ENCODE data around the gene KIF12. TPM values are rescaled to one million over a fixed set of nuclear protein-coding genes. Genes with fewer than 3 reads are reported as not detected.

Gene KIF12
- total RNA-seq, 1 donor from 2014 or later: 15.8 TPM

- no peaks in the 10 kb centered on the region for H3K27me3 ChIP-seq (ENCODE audit: control insufficient read depth, insufficient read depth, low read length)
- no peak overlapping the region for H3K4me3 ChIP-seq (ENCODE audit: low read depth, low read length)
- H3K36me3 ChIP-seq (ENCODE audit: control insufficient read depth, insufficient read depth, low read length): no peaks in the 10 kb centered on the region
- TF ChIP-seq CTCF (IDR thresholded peaks at IDR 0.05; ENCODE audit: insufficient read depth, low read length, poor library complexity, severe bottlenecking): no peak
- no peak for DNase-seq (ENCODE audit: low read depth)
Observed at GRCh38 chr9:114055894-114056293, 43.2 kb downstream of the KIF12 start.

GRCh38 chr9:114055061-114055460 lies 44.0 kb downstream of the KIF12 start:
- no peak overlapping the region for H3K4me3 ChIP-seq (ENCODE audit: low read depth, low read length)
- TF ChIP-seq CTCF (IDR thresholded peaks at IDR 0.05; ENCODE audit: insufficient read depth, low read length, poor library complexity, severe bottlenecking): no peak
- DNase-seq (ENCODE audit: low read depth): no peak
- H3K36me3 ChIP-seq (ENCODE audit: control insufficient read depth, insufficient read depth, low read length): no peaks in the 10 kb centered on the region
- no peaks in the 10 kb centered on the region for H3K27me3 ChIP-seq (ENCODE audit: control insufficient read depth, insufficient read depth, low read length)

GRCh38 chr9:114054191-114054690 lies 44.9 kb downstream of the KIF12 start:
- Histone ChIP-seq H3K27me3 (ENCODE audit: control insufficient read depth, insufficient read depth, low read length) (no peaks in the 10 kb centered on the region), H3K4me3 (ENCODE audit: low read depth, low read length) (no peak overlapping the region), H3K36me3 (ENCODE audit: control insufficient read depth, insufficient read depth, low read length) (no peaks in the 10 kb centered on the region)
- DNase-seq (ENCODE audit: low read depth): no peak
- TF ChIP-seq CTCF (IDR thresholded peaks at IDR 0.05; ENCODE audit: insufficient read depth, low read length, poor library complexity, severe bottlenecking): no peak

GRCh38 chr9:114053246-114054005 lies 45.7 kb downstream of the KIF12 start:
- no peak for TF ChIP-seq CTCF (IDR thresholded peaks at IDR 0.05; ENCODE audit: insufficient read depth, low read length, poor library complexity, severe bottlenecking)
- Histone ChIP-seq H3K27me3 (ENCODE audit: control insufficient read depth, insufficient read depth, low read length) (no peaks in the 10 kb centered on the region), H3K4me3 (ENCODE audit: low read depth, low read length) (no peak overlapping the region), H3K36me3 (ENCODE audit: control insufficient read depth, insufficient read depth, low read length) (peaks cover 2% of the 10 kb centered on the region)
- no peak for DNase-seq (ENCODE audit: low read depth)

- TF ChIP-seq CTCF (IDR thresholded peaks at IDR 0.05; ENCODE audit: insufficient read depth, low read length, poor library complexity, severe bottlenecking): no peak
- DNase-seq (ENCODE audit: low read depth): no peak
- Histone ChIP-seq H3K27me3 (ENCODE audit: control insufficient read depth, insufficient read depth, low read length) (no peaks in the 10 kb centered on the region), H3K4me3 (ENCODE audit: low read depth, low read length) (no peak overlapping the region), H3K36me3 (ENCODE audit: control insufficient read depth, insufficient read depth, low read length) (peaks cover 3% of the 10 kb centered on the region)
Observed at GRCh38 chr9:114051706-114052105, 47.4 kb downstream of the KIF12 start.

- no peak for TF ChIP-seq CTCF (IDR thresholded peaks at IDR 0.05; ENCODE audit: insufficient read depth, low read length, poor library complexity, severe bottlenecking)
- no peak for DNase-seq (ENCODE audit: low read depth)
- Histone ChIP-seq H3K36me3 (ENCODE audit: control insufficient read depth, insufficient read depth, low read length) (peaks cover 3% of the 10 kb centered on the region), H3K4me3 (ENCODE audit: low read depth, low read length) (no peak overlapping the region), H3K27me3 (ENCODE audit: control insufficient read depth, insufficient read depth, low read length) (no peaks in the 10 kb centered on the region)
Observed at GRCh38 chr9:114051281-114051680, 47.8 kb downstream of the KIF12 start.
